Sigmoid colon (tissue), 4 donors: ENCODE measurements around the gene ST6GALNAC2.

ENCODE experiments used
- EP300 ChIP-seq, 4 donors: sonication (generic); formaldehyde crosslinking; IDR thresholded peaks; one replicate each; pipeline ENCODE4 v1.6.1; 2017; ENCODE audit warnings: antibody characterized with exemption in 4 of 4
- POLR2A ChIP-seq, 2 donors: fragments of 450-650 bp; IDR thresholded peaks; one replicate each; pipeline ENCODE4 v1.6.1; 2016; ENCODE audit warnings: antibody characterized with exemption in 2 of 2, mild to moderate bottlenecking in 2 of 2, moderate library complexity in 2 of 2
- POLR2AphosphoS5 ChIP-seq, 4 donors: sonication (generic); formaldehyde crosslinking; IDR thresholded peaks; one replicate each; pipeline ENCODE4 v1.6.1; 2017; ENCODE audit warnings: antibody characterized with exemption in 4 of 4
- TF ChIP-seq, protein P1 (sequence below), 4 experiments: fragments of 450-650 bp in 3 of 4; fragments of 200-600 bp in 1 of 4; IDR thresholded peaks; one replicate each; pipeline ENCODE4 v1.5.1; 2016 to 2019; ENCODE audit warnings: antibody characterized with exemption in 4 of 4, mild to moderate bottlenecking in 3 of 4, moderate library complexity in 2 of 4

GRCh38 chr17:76557368-76558197 lies 28.1 kb downstream of the ST6GALNAC2 start:
- TF ChIP-seq, protein P1, sequence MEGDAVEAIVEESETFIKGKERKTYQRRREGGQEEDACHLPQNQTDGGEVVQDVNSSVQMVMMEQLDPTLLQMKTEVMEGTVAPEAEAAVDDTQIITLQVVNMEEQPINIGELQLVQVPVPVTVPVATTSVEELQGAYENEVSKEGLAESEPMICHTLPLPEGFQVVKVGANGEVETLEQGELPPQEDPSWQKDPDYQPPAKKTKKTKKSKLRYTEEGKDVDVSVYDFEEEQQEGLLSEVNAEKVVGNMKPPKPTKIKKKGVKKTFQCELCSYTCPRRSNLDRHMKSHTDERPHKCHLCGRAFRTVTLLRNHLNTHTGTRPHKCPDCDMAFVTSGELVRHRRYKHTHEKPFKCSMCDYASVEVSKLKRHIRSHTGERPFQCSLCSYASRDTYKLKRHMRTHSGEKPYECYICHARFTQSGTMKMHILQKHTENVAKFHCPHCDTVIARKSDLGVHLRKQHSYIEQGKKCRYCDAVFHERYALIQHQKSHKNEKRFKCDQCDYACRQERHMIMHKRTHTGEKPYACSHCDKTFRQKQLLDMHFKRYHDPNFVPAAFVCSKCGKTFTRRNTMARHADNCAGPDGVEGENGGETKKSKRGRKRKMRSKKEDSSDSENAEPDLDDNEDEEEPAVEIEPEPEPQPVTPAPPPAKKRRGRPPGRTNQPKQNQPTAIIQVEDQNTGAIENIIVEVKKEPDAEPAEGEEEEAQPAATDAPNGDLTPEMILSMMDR (IDR thresholded peaks at IDR 0.05) = peak; percentile 43 to 72 (median 57)
- peak; percentile 64 to 70 for TF ChIP-seq POLR2A (IDR thresholded peaks at IDR 0.05)
- peak; percentile 93 to 97 (median 95) for TF ChIP-seq POLR2AphosphoS5 (IDR thresholded peaks at IDR 0.05)
- TF ChIP-seq EP300 (IDR thresholded peaks at IDR 0.05) = peak in 1 of 4 donors; percentile 7
